DOHH2 (cell line): ENCODE results near the gene C1QTNF5.

Experiments
- H3F3A ChIP-seq: fragments of 200-600 bp; sonication (generic), shearing (Covaris generic); 2 replicates; pipeline ENCODE4 v1.6.0; 2016; ENCODE audit warnings: antibody characterized with exemption, mild to moderate bottlenecking; ENCODE audit not compliant: control insufficient read depth, insufficient read depth
- H3K27ac ChIP-seq: fragments of 200-600 bp; sonication (generic); 2 replicates; pipeline ENCODE4 v1.5.1; 2014; ENCODE audit warnings: low read depth, mild to moderate bottlenecking, low read length, moderate library complexity
- H3K27me3 ChIP-seq: fragments of 200-600 bp; sonication (generic); 2 replicates; pipeline ENCODE4 v1.6.1; 2014; ENCODE audit warnings: mild to moderate bottlenecking, low read length, mixed read lengths; ENCODE audit not compliant: control insufficient read depth
- H3K36me3 ChIP-seq: fragments of 200-600 bp; sonication (generic); 2 replicates; pipeline ENCODE4 v1.6.1; 2014; ENCODE audit warnings: mild to moderate bottlenecking, low read length, moderate library complexity, mixed read lengths; ENCODE audit not compliant: control insufficient read depth
- H3K4me1 ChIP-seq: fragments of 200-600 bp; sonication (generic); 2 replicates; pipeline ENCODE4 v1.6.1; 2014; ENCODE audit warnings: mild to moderate bottlenecking, low read length, mixed read lengths; ENCODE audit not compliant: control insufficient read depth
- H3K4me2 ChIP-seq: fragments of 200-600 bp; sonication (generic); 2 replicates; pipeline ENCODE4 v1.6.0; 2014; ENCODE audit warnings: mild to moderate bottlenecking, low read length, moderate library complexity
- H3K4me3 ChIP-seq: fragments of 200-600 bp; sonication (generic); 2 replicates; pipeline ENCODE4 v1.5.1; 2014; ENCODE audit warnings: mild to moderate bottlenecking, low read length, mixed read lengths
- H3K79me2 ChIP-seq: fragments of 200-600 bp; sonication (generic); 2 replicates; pipeline ENCODE4 v1.6.1; 2014; ENCODE audit warnings: mild to moderate bottlenecking, low read length, mixed read lengths; ENCODE audit not compliant: control insufficient read depth
- H3K9me2 ChIP-seq: fragments of 200-600 bp; sonication (generic); replicated peaks from 2 replicates; pipeline ENCODE4 v1.6.1; 2014; ENCODE audit warnings: mild to moderate bottlenecking, low read length, mixed read lengths; ENCODE audit not compliant: control insufficient read depth
- H3K9me3 ChIP-seq: fragments of 200-600 bp; sonication (generic); 2 replicates; pipeline ENCODE4 v1.6.1; 2014; ENCODE audit warnings: antibody characterized with exemption, low read length, mixed read lengths; ENCODE audit not compliant: control insufficient read depth, insufficient read depth
- H4K20me1 ChIP-seq: fragments of 200-600 bp; sonication (generic); 2 replicates; pipeline ENCODE4 v1.6.0; 2014; ENCODE audit warnings: low read depth, mild to moderate bottlenecking, antibody characterized with exemption, low read length, moderate library complexity; ENCODE audit not compliant: control insufficient read depth, insufficient read depth
- CTCF ChIP-seq: fragments of 200-600 bp; sonication (generic); IDR thresholded peaks from one replicate; pipeline ENCODE4 v1.5.1; 2014; ENCODE audit warnings: antibody characterized with exemption, mild to moderate bottlenecking, low read depth, low read length; ENCODE audit not compliant: poor library complexity, severe bottlenecking
- EZH2phosphoT487 ChIP-seq: fragments of 200-600 bp; sonication (generic); IDR thresholded peaks from 2 replicates; pipeline ENCODE4 v1.6.1; 2017; ENCODE audit warnings: borderline replicate concordance, mild to moderate bottlenecking, antibody characterized with exemption, low read length, moderate library complexity, mixed read lengths

C1QTNF5 gene

GRCh38 chr11:119332111-119332765 is 8.4 kb downstream of the C1QTNF5 start:
- H4K20me1 ChIP-seq: no peaks in the 10 kb centered on the region
- 0 out of 2 replicates have a peak, but pooled peaks cover 3% of the 10 kb centered on the region for H3F3A ChIP-seq
- peaks cover 27% of the 10 kb centered on the region for H3K4me1 ChIP-seq
- H3K27ac ChIP-seq: no peak overlapping the region
- H3K9me3 ChIP-seq: no peaks in the 10 kb centered on the region
- peaks cover 23% of the 10 kb centered on the region for H3K36me3 ChIP-seq
- no peaks in the 10 kb centered on the region for H3K27me3 ChIP-seq
- TF ChIP-seq CTCF: no peak
- H3K4me3 ChIP-seq: no peak overlapping the region
- H3K9me2 ChIP-seq: no peaks in the 10 kb centered on the region
- no peak overlapping the region for H3K4me2 ChIP-seq
- H3K79me2 ChIP-seq: peaks cover 27% of the 10 kb centered on the region

GRCh38 chr11:119330237-119330636 is 10.4 kb downstream of the C1QTNF5 start:
- no peaks in the 10 kb centered on the region for H3K27me3 ChIP-seq
- no peaks in the 10 kb centered on the region for H3K9me3 ChIP-seq
- peaks cover 7% of the 10 kb centered on the region; the same call in 1 of the 2 replicates for H3K36me3 ChIP-seq
- H3K79me2 ChIP-seq: peaks cover 9% of the 10 kb centered on the region
- peaks cover 11% of the 10 kb centered on the region for H3K4me1 ChIP-seq
- no peak overlapping the region for H3K4me3 ChIP-seq
- TF ChIP-seq CTCF (no peak), EZH2phosphoT487 (no peak)
- H3K4me2 ChIP-seq: no peak overlapping the region
- H3K9me2 ChIP-seq: no peaks in the 10 kb centered on the region
- H4K20me1 ChIP-seq: no peaks in the 10 kb centered on the region
- no peaks in the 10 kb centered on the region for H3F3A ChIP-seq
- no peak overlapping the region for H3K27ac ChIP-seq

- Histone ChIP-seq H3K79me2 (no peaks in the 10 kb centered on the region), H3K9me3 (no peaks in the 10 kb centered on the region), H3K27ac (no peak overlapping the region), H3K9me2 (no peaks in the 10 kb centered on the region), H3K4me2 (no peak overlapping the region), H3F3A (no peaks in the 10 kb centered on the region), H4K20me1 (no peaks in the 10 kb centered on the region), H3K4me1 (peaks cover 8% of the 10 kb centered on the region), H3K36me3 (no peaks in the 10 kb centered on the region), H3K27me3 (no peaks in the 10 kb centered on the region), H3K4me3 (no peak overlapping the region)
- TF ChIP-seq EZH2phosphoT487: no peak
- no peak for TF ChIP-seq CTCF
These were observed 11.4 kb downstream of the C1QTNF5 start for GRCh38 chr11:119329320-119329719.
